Hindlimb muscle (tissue), 1 donor: Measurements from ENCODE around the gene GLIPR2. TPM values are rescaled to one million over a fixed set of nuclear protein-coding genes. Genes with fewer than 3 reads are reported as not detected.
"Not testable (repeated sequence)": the region's sequence is repeated elsewhere in the genome, so short reads cannot be mapped to it uniquely, and the experiment has no call there.

Source experiments
- DNase-seq: peaks from one replicate; pipeline ENCODE4 v3.0.0-alpha.2; 2013
- polyA plus RNA-seq: library from polyadenylated mRNA; unstranded; fragments of 120-200 nt; gene quantifications from one replicate; pipeline ENCODE4 v1.2.1, GENCODE V29; 2013; ENCODE audit not compliant: insufficient read length

Gene GLIPR2, protein sequence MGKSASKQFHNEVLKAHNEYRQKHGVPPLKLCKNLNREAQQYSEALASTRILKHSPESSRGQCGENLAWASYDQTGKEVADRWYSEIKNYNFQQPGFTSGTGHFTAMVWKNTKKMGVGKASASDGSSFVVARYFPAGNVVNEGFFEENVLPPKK
- polyA plus RNA-seq = 94.7 TPM

DNA sequence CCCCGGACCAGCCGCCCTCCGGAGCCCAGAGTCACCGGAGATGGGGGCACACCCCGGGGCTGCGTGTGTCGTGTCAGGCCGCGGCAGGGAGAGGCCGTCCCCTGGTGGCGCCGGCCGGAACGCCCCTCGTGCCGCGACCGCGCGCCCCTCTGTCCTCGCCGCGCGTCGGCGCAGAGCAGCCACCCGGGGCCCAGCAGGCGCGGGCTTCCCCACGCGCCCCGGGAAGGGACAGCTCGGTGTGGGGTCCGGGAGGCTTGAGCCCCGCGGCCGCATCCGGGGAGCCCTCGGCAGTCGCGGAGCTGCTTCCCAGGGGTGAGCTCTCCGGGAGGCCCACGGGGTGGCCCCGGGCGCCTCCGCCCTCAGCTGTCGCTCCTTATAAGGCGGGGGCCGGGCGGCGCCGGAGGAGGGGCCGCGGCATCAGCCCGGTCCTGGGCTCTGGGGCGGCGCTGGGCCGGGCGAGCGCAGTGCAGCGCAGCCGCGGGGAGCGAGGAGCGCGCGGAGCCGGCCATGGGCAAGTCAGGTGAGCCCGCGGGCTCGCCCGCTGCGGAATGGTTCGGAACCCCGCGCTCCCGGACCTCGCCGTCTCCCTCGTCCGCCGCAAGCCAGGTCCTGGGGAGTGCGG, at the start of gene GLIPR2:
TSS of gene GLIPR2 (plus strand) at position 462 of the 622 bp plus-strand sequence. CDS start at position 508, 46 bp downstream.
- peak; percentile 78 for DNase-seq

DNA sequence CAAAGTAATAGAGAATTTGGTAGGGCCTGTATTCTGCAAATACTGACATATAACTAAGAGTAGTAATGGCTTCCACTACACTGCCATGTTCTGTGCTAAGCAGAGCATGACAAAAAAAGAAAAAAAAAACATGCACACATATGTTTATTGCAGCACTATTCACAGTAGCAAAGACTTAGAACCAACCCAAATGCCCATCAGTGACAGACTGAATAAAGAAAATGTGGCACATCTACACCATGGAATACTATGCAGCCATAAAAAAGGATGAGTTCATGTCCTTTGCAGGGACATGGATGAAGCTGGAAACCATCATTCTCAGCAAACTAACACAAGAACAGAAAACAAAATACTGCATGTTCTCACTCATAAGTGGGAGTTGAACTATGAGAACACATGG, 49.5 kb upstream of the GLIPR2 start:
- not testable (repeated sequence) for DNase-seq

DNA sequence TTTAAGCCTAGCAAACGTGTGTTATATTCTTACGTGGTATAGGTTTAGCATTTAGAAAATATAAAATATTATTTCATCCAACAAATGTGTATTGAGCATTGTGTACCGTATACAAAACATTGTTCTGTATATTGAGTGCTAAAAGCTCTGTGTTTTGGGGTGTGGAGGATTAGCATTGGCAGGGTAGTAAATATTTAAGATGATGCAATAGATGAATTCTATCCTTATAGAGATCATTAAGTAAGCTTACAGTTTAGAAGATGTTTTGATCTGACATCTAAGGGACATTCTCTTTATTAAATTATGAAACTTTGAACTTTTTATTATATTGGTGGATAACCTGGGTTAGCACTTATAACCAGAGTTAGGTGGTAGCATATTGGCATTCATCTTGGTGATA, 48.5 kb upstream of the GLIPR2 start:
- DNase-seq = no peak

DNA sequence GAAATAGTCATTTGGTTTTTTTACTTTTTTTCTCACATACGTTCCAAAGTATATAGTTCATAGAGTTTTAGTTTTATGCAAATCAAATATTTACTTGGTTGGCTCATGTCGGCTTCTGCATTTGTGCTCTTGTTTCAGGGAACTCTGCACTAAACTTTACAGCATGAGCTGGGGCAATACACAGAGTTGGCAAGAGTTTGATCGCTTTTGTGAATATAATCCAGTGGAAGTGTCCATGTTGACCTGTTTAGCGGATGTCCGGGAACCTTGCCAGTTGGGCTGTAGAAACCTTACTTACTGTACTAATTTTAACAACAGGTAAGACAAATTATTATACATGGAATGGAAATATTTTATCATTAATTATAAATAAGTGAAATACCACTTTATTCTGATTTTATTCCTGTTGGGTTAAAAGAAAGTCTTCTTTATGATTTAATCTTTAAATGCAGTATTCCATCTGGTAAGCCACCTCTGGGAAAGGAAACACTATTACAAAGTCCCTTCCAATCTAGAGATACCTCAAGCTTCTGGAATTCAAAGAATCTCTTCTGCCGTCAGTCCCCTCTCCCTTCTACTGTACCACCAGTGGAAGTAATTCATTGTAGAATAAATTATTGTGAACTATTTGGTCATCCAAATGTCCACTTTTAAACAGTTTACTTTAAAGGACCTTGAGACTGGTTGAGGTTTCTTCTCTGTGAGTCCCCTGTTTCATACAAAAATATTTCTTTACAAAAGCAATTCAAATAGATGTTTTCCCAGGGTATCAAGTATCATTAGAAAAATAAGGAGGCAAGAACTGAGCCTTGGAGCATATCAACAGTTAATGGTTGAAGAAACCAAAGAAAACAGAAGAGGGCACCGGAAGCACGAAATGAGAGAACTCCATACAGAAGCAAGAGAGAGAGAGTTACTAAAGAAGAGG, 45.2 kb upstream of the GLIPR2 start:
- DNase-seq = peak; percentile 45

DNA sequence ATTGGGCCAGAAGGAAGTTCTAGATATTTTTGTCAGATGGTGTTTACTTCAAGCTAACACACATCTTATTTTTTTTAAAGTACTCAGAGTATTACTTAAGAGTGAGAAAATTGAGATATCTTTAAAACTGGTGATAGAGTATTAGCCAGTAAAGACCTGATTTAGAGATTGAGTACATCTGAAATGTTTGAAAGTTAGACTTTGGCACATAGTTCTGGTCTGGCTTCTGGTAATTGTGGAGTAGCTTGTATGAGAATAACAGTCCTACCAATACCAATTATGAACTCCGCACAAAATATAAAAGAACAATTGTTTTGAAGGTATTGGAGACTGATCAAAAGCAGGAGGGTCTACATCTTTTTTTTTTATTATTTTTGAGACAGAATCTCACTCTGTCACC, 44.5 kb upstream of the GLIPR2 start:
- no peak for DNase-seq

DNA sequence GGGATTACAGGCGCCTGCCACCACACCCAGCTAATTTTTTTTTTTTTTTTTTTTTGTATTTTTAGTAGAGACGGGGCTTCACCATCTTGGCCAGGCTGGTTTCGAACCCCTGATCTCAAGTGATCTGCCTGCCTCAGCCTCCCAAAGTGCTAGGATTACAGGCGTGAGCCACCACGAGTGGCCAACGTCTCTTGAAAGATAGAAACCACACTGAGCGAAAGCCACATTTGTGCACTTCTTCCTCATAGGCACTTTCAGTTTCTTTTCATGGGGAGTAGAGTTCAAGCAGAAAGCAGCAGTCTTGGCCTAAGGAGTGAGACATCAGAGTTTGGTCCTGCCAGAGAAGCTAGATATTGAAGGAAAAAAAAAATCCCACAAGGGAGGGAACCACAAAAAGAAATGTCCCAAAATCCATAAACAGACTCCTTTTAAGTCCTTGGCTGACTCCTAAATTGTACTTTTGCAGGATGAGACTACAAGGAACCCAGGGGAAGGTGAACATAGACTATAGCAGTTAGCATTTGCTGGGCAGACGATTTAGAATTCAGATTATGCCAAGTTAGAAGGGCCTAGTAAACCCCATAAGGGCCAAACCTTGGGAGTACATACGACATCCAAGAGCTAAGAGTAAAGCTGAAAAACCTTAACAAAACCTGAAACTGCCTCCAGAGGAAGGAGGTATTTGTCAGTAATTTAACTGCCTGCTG, 43.9 kb upstream of the GLIPR2 start:
- no peak for DNase-seq

DNA sequence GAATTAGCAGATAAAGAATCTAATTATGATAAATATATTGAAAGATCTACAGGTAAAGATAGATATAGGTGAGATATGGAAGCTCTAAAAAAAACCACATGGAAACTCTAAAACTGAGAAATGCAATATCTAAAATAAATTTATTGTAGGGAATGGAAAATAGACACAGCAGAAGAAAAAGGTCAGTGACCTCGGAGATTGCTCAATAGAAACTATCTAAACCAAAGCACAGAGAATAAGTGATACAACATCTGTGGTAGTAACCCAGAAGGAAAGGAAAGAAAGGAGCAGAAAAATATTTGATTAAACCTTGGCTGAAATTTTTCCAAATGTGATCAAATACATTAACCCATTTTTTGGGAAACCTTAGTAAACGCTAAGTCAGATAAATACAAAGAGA, 43.1 kb upstream of the GLIPR2 start:
- no peak for DNase-seq

DNA sequence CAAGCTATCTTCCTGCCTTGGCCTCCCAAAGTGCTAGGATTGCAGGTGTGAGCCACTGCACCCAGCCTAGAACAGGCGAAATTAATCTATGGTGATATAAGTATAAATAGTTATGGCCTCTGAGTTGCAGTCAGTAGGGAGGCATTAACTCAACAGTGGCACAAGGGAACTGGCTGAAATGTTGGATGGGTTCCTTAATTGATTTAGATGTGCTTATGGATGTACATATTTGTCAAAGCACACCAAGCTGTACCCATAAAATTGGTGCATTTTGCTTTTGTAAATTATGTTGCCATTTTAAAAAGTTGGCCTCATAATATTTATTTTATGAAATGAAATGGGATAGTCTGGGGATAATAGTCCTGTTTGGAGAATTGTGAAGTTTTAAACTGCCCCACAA, 36.8 kb upstream of the GLIPR2 start:
- no peak for DNase-seq

DNA sequence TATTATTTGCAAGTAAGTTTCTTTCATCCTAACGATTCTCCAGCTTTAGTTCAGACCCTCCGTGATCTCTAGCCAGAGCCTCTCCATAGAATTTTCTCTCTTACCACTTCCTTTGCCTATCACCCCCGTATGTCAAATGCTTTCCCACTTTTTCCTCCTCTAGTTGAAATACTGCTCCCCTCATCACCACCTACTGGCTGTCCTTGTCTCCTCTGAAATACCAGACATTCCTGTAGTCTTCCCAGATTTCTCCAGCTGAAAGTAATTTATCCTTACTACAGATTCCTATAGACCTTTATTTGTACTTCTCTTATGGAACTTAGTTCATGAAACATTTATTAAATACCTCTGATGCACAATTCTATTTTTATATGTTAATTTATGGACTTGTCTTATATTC, 36.0 kb upstream of the GLIPR2 start:
- DNase-seq = no peak

DNA sequence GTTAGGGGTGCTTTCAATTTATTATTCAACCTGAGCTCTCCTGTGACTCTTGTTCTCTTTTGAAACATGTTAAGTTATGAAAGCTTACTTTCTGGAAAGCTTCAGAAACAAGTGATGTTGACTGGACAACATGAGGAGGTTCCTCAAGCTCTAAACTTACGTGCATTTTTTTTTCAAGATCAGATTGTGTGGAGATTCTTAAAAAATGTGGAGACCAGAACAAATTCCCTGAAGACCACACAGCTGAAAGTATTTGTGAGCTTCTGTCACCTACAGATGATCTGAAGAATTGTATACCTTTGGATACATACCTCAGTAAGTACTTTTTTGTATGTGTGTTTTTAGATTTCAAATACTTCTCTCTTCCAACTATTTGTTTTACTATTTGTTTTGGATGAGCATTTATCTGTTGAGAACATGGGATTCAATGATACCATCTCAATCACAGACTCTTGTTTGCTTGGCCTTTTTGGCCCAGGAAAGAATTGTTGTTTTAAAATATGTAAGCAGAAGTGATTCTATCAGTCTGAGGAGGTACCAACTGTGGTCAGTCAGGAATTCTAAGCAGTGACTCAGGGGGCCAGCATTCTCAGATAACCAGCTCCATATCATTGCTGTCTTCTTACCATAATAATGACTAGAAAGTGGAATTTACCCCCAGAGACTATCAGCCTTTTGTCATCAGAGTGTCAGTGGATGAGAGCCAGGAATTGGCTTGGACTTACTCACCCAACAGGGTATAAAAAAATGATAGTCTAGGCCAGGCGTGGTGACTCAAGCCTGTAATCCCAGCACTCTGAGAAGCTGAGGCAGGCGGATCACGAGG, 34.4 kb upstream of the GLIPR2 start:
- no peak for DNase-seq

DNA sequence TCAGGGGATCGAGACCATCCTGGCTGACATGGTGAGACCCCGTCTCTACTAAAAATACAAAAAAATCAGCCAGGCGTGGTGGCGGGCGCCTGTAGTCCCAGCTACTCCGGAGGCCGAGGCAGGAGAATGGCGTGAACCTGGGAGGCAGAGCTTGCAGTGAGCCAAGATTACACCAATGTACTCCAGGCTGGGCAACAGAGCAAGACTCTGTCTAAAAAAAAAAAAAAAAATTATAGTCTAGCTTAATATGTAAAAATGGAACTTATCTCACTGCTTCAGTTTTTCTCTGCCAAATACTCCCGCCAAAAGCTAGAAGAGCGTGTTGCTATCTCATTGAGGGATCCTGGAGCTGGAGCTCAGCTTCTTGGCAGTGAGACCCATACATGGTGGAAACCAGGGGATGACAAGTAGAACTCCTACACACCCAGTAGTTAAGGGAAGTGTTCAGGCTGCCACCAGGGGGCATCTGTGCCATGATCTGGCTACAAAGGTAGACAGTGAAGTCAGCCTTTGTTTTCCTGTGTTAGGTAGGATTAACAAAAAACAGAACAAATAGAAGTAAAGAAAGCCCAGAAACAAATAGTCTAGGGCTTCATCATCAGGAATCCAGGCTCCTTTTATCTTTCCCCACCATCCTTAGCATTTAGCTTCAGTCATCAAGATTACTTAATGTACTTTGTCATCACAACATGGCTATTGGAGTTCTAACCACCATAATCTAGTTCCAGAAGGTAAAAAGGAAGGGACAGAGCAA, 33.6 kb upstream of the GLIPR2 start:
- DNase-seq = peak; percentile 64

DNA sequence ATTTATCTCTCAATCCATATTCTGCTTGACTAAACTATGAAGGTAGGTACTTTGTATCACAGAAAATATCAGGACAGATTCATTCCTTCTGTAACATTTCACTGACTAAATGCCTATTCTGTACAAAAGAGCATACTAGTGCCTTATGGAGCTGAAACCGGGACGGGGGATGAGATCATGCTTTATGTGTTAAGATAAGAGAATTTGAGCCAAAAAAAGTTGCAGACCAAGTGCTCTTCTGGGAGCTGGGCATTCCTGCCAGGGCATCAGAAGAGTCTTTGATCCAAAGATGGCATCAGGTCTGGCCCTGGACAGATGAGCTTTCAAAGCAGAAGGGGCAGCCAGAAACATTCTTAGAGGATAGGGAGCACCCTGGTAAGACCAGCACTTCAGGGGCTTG, 27.5 kb upstream of the GLIPR2 start:
- DNase-seq = no peak

DNA sequence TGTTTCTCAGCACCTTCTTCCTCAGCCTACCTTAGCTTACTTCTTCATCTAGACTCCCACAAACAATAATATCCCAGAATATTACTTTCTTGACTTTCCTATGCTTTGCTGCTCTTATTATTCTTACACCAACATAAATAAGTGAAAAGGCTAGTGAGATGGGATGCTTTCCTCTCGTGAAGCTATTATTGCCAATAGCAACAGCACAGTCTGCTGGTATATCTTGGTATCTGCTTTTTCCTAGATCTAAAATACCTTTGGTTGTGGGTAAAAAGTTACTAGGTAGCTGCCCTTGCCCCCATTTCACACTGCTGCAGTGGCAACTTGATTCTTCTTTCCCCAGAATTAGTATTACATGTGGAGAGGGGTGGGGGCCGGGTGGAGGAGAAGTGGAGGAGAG, 26.1 kb upstream of the GLIPR2 start:
- DNase-seq = no peak

DNA sequence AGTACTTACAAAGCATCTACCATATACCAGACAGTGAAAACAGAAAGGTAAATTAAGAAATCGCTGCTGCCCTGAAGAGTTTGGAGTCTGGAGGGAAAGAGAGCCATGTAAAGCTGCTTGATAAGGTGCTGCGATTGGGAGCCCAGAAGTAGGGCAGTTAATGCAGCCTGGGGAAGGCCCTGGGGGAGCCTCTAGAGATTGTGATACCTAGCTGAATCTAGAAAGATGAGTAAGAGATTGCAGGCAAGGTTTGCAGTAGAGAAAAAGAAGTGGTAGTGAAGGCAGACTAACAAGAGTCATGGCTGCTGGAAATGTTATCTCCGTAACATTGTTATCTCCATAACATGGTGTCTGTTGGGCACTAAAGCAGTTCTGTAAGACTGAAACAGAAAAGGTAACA, 24.0 kb upstream of the GLIPR2 start:
- no peak for DNase-seq

DNA sequence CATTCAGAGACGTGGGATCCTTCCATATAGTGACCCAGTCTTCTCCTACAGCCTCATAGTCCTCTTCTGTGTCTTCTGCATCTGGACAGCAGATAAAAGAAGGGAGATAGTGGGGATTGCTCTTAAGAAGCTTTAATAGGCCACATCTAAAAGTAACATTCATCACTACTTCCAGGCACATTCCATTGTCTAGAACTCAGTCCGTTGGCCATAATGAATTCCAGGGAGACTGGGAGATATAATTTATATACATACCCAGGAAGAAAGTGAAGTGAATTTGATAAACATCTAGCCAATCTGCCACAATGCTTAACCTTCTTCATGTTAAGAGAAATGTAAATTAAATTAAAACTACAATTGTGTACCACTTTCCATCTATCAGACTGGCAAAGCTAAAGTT, 22.5 kb upstream of the GLIPR2 start:
- DNase-seq = no peak

DNA sequence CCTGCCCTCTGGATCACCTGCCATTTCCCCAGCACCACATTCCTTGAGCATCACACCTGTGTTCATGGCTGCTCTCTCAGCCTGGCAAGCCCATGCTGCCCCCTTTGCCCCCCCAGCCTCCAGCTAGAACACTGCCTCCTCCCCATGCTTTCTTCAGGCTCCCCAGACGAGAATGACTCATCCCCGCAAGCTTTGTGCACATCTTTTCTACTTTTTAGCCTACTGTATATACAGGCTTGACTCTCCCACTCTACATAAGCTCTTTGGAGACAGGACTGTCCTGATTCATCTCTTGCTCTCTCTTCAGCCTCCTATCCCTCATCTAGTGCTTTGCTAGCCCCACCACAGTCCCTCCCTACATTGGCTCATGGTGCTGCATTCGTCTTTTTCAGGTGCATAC, 19.9 kb upstream of the GLIPR2 start:
- no peak for DNase-seq

DNA sequence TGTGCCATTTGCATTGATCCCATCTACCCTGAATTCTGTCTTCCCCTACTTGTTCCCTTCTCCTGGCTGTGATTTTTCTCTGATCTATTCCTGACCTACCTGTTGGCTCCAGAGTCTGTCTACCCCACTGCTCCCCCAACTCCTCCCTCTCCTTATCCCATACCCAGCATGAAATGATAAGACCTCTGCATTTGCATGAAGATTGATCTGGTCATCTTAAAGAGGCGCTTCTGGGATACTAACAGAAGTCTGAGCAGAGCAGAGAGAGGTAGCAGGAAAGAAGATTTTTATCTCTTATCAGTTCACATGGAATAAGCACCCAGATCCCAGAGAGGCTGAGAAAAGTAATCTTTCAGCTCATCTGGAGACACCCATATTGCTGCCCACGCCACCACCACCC, 18.3 kb upstream of the GLIPR2 start:
- no peak for DNase-seq

DNA sequence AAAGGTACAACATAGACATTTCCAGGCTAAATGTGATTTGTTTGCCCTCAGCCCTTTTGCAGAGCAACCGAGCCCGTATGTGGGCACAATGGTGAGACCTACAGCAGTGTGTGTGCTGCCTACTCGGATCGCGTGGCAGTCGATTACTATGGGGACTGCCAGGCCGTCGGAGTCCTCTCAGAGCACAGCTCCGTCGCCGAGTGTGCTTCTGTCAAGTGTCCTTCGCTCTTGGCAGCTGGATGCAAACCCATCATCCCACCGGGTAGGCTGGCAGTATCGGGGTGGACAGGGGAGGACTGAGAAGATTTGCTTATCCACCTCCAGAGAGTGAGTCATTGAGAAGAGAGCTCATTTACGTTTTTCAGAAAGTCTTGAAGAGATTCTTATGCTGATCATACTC, 17.8 kb upstream of the GLIPR2 start:
- no peak for DNase-seq

DNA sequence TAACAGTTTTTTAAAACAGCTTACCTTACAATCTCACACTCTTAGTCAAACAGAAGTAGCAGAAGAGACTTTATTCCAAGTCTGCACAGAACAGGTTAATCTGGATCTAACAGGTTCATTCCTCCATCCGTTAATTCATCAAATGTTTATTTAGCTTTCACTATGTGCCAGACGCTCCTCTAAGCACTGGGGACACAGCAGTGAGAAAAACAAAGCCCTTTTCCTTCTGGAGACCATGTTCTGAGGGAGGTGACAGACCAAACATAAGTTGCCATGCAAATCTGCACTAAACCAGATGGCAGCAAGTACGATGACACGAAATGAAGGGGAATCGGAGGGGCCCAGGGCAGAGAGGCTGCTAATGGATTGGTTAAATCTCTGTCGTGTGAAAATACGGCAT, 17.1 kb upstream of the GLIPR2 start:
- no peak for DNase-seq

DNA sequence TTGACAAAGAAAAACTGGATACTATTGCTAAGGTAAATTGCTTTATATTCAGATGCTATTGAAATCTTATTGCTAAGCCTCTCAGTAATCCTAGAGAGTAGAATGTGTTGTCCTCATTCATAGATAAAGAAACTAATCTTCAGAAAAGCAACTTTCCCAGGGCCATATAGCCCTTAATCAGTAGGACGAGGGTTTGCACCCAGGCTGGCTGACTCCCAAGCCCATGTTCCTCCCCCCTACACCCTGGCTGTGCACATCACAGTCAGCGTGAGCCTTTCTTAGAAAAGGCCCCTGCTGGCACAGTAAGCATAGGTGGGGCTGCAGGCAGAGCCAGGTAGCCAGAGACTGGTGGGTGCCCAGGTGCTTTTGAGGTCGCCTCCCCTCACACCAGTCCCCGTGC, 15.8 kb upstream of the GLIPR2 start:
- DNase-seq = no peak

DNA sequence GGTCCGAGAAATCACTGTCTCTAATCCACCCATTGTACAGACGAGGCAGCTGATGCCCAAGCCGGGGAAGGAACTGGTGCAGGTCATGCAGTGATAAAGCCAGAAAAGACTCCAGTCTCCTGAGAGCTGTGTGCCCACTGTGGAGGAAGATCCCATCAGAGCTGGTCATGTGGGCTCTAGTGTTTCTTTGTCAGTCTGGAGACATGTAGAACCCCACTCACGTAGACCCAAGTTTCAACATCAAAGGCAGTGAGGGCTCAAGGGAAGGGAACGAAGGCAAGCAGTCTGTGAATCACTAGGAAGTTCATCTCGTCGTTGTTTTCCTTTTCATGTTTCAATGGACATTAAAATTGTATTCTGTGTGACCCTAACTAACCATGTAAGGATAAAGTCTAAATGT, 14.6 kb upstream of the GLIPR2 start:
- DNase-seq = no peak
